Measurements from ENCODE around the gene CCDC192. TPM values are rescaled to one million over a fixed set of nuclear protein-coding genes. Genes with fewer than 3 reads are reported as not detected.

CCDC192 gene
- total RNA-seq, 1 donor from 2014 or later: not detected

DNA sequence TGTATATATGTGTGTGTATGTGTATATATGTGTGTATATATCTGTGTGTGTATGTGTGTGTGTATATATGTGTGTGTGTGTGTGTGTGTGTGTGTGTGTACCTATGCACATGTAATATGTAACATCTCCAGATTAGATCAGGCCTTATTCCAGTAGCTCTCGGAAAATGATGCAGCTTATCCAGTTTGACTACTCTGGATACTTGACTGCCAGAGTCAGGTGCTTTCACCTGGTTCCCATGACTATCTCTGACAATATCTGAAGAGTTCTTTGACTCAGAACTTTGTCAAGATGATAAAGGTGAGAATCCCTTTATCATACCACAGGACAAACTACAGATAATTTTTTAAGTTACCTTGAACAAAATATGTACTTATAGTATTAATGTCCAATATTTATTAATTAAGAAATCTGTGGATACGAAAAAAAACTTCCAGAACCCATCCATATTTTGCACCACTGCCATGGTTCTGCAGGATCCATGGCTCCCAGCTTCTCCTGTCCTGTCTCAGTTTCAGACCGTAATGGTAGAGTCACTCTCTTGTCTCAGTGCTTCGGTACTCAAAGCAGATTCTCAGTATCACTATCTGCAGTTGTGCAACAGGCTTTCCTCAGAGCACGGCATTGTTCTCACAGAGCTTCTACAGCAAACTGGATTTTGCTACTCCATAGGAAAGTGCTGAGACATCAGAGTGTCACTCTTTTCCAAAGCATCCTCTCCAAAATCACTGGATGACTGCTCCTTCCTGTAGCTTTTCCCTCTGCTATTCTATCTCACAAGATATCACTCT is 216.0 kb downstream of the CCDC192 start:
- H3K27ac Mint-ChIP-seq: no peak overlapping the region
- no peaks in the 10 kb centered on the region for H3K27me3 Mint-ChIP-seq (ENCODE audit: low read depth)
- no peak for DNase-seq (ENCODE audit: low spot score)
- no peaks in the 10 kb centered on the region for H3K36me3 Mint-ChIP-seq (ENCODE audit: low read depth)
- intact Hi-C loops (cut with micrococcal nuclease): no loop called here
- H3K4me1 Mint-ChIP-seq (ENCODE audit: low read depth): peaks cover 8% of the 10 kb centered on the region
- no peaks in the 10 kb centered on the region for H3K9me3 Mint-ChIP-seq
- no peak overlapping the region for H3K4me3 Mint-ChIP-seq (ENCODE audit: low read depth)

DNA sequence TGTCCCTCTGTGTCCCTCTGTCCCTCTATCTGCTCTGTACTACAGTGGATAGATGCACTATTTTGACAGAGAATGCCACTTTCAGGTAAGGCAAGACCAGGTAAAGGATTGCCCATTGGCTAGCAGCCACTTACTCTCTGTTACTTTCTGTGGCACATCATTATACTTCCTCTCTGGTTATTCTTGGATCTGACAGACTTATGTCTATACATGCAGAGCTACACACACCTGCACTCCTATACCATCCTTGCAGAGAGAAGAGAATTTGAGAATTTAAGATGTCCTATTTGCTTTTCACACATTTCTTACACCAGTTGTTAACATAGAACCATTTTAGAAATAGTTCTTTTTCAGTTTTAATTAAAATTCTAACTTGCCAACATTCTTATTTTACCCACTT is 216.6 kb downstream of the CCDC192 start:
- no peaks in the 10 kb centered on the region for H3K27me3 Mint-ChIP-seq (ENCODE audit: low read depth)
- DNase-seq (ENCODE audit: low spot score): no peak
- H3K9me3 Mint-ChIP-seq: no peaks in the 10 kb centered on the region
- no peak overlapping the region for H3K27ac Mint-ChIP-seq
- H3K4me3 Mint-ChIP-seq (ENCODE audit: low read depth): no peak overlapping the region
- intact Hi-C loops (cut with micrococcal nuclease): no loop called here
- no peaks in the 10 kb centered on the region for H3K36me3 Mint-ChIP-seq (ENCODE audit: low read depth)
- H3K4me1 Mint-ChIP-seq (ENCODE audit: low read depth): peaks cover 8% of the 10 kb centered on the region

DNA sequence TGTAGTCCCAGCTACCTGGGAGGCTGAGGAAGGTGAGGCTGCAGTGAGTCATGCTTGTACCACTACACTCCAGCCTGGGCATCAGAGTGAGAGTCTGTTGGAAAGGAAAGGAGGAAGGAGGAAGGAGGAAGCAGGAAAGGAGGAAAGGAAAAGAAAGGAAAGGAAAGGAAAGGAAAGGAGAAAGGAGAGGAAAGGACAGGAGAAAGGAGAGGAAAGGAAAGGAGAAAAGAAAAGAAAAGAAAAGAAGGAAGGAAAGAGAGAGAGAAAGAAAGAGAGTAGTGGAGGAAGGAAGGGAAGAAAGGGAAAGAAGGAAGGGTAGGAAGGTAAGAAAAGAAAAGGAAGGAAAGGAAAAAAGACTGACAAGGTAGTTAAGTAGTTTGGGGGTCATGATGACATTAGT is 217.7 kb downstream of the CCDC192 start:
- H3K27ac Mint-ChIP-seq: no peak overlapping the region

DNA sequence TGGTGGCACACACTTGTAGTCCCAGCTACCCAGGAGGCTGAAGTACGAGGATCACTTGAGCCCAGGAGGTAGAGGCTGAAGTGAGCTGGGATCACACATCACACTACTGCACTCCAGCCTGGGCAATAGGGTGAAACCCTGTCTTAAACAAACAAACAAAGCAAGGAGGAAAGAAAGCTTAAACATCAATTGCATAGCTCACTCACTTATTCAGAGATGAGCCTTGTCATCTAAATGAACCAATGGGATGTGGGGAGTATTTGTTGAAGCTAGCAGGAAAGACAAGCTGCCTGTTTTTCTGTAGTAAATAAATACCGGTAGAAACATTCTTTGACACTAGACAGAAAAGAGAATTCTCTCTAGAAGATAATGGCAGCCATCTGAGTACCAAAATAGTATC is 219.4 kb downstream of the CCDC192 start:
- Mint-ChIP-seq H3K4me3 (ENCODE audit: low read depth) (no peak overlapping the region), H3K9me3 (no peaks in the 10 kb centered on the region), H3K27ac (no peak overlapping the region), H3K4me1 (ENCODE audit: low read depth) (no peaks in the 10 kb centered on the region), H3K36me3 (ENCODE audit: low read depth) (no peaks in the 10 kb centered on the region), H3K27me3 (ENCODE audit: low read depth) (no peaks in the 10 kb centered on the region)
- intact Hi-C loops (cut with micrococcal nuclease): no loop called here
- no peak for DNase-seq (ENCODE audit: low spot score)

More for the DNA sequence above, 217.7 kb downstream of the CCDC192 start:
- no peaks in the 10 kb centered on the region for H3K27me3 Mint-ChIP-seq (ENCODE audit: low read depth)
- H3K4me1 Mint-ChIP-seq (ENCODE audit: low read depth): peaks cover 8% of the 10 kb centered on the region
- H3K4me3 Mint-ChIP-seq (ENCODE audit: low read depth): no peak overlapping the region
- intact Hi-C loops (cut with micrococcal nuclease): no loop called here
- H3K9me3 Mint-ChIP-seq: no peaks in the 10 kb centered on the region
- DNase-seq (ENCODE audit: low spot score): no peak
- H3K36me3 Mint-ChIP-seq (ENCODE audit: low read depth): no peaks in the 10 kb centered on the region

DNA sequence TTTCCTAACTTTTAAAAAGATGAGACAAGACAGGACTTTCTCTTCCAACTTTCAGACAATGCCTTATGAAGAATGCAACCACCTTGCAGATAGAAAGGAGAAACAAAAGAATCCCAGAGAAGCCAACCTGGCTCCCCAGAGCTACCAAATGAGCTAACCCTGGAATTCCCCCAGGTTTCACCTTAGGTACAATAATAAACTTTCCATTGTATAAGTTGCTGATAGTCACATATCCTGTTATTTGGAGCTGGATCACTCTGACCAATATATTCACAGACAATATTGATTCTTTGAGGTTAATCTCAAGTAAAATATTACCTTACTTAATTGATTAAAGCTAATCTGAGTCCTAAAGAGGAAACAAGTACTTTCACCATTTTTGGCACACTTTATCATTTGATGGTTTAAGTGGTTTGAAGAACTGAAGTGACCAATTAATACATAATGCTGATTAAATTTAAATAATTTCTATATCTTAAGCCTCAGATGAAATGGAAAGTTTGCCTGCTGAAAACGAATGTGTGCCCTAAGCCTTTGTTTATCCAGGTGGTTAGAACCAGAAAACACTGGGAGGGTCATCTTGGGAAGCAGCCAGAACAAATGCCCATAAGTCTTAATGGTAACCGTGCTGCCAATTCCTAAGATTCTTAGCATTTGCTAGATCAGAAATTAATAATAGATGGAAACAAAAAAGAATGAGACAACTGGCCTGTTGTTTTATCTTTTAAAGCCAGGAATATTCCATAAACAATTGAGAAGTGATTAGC is 220.8 kb downstream of the CCDC192 start:
- DNase-seq (ENCODE audit: low spot score): no peak
- H3K27me3 Mint-ChIP-seq (ENCODE audit: low read depth): no peaks in the 10 kb centered on the region
- no peak overlapping the region for H3K4me3 Mint-ChIP-seq (ENCODE audit: low read depth)
- intact Hi-C loops (cut with micrococcal nuclease): no loop called here
- no peaks in the 10 kb centered on the region for H3K9me3 Mint-ChIP-seq
- H3K36me3 Mint-ChIP-seq (ENCODE audit: low read depth): no peaks in the 10 kb centered on the region
- no peaks in the 10 kb centered on the region for H3K4me1 Mint-ChIP-seq (ENCODE audit: low read depth)
- no peak overlapping the region for H3K27ac Mint-ChIP-seq

DNA sequence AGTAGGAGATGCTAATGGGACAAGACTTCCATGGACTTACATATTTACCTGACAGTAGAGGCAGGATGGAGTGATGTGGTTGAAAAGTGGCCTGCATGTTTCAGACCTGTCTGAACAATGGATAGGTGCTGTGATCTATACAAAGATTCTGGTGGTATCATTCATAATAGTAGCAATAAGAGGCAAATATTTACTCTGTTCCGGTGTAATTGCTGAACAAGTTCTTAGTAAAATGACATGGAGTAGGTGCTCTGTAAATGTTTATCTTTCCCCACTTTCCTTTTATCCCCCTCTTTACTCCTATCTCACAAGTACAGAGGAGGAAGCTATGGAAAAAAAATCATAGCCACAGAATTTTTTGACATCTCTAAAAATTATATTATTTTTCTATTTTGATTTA is 221.4 kb downstream of the CCDC192 start:
- Mint-ChIP-seq H3K4me3 (ENCODE audit: low read depth) (no peak overlapping the region), H3K4me1 (ENCODE audit: low read depth) (no peaks in the 10 kb centered on the region), H3K36me3 (ENCODE audit: low read depth) (no peaks in the 10 kb centered on the region), H3K27ac (no peak overlapping the region), H3K27me3 (ENCODE audit: low read depth) (no peaks in the 10 kb centered on the region), H3K9me3 (no peaks in the 10 kb centered on the region)
- intact Hi-C loops (cut with micrococcal nuclease): no loop called here
- DNase-seq (ENCODE audit: low spot score): no peak

DNA sequence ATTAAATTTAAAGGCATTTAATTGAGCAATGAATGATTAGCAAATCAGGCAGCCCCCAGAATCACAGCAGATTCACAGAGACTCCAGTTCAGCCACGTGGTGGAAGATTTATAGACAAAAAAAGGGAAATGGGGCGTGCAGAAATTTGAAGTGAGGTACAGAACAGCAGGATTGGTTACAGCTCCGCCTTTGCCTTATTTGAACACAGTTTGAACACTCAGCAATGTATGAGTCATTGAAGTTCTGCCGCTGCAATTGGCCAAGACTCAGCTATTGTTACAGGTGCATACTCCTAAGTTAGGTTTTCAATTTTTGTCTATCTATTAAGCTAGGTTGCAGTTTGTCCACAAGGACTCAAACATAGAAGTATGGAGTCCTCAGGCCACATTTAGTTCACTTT is 222.7 kb downstream of the CCDC192 start:
- Mint-ChIP-seq H3K27me3 (ENCODE audit: low read depth) (no peaks in the 10 kb centered on the region), H3K36me3 (ENCODE audit: low read depth) (no peaks in the 10 kb centered on the region), H3K27ac (no peak overlapping the region), H3K4me3 (ENCODE audit: low read depth) (no peak overlapping the region), H3K9me3 (no peaks in the 10 kb centered on the region), H3K4me1 (ENCODE audit: low read depth) (no peaks in the 10 kb centered on the region)
- intact Hi-C loops (cut with micrococcal nuclease): no loop called here
- DNase-seq (ENCODE audit: low spot score): no peak

DNA sequence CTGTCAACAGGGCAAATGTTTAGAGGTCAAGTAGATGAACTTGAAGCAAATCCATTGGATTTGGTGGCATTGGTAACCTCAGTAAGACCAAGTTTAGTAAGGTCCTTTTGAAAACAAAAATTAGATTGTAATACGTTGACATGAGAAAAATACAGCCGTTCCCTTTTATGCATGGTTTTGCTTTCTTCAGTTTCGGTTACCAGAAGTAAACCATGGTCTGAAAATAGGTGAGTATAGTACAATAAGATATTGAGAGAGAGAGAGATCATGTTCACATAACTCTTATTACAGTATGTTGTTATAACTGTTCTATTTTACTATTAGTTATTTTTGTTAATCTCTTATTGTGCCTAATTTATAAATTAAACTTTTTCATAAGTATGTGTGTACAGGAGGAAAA is 223.8 kb downstream of the CCDC192 start:
- Mint-ChIP-seq H3K4me1 (ENCODE audit: low read depth) (no peaks in the 10 kb centered on the region), H3K36me3 (ENCODE audit: low read depth) (no peaks in the 10 kb centered on the region), H3K9me3 (no peaks in the 10 kb centered on the region), H3K4me3 (ENCODE audit: low read depth) (no peak overlapping the region), H3K27me3 (ENCODE audit: low read depth) (no peaks in the 10 kb centered on the region), H3K27ac (no peak overlapping the region)
- intact Hi-C loops (cut with micrococcal nuclease): no loop called here
- no peak for DNase-seq (ENCODE audit: low spot score)

DNA sequence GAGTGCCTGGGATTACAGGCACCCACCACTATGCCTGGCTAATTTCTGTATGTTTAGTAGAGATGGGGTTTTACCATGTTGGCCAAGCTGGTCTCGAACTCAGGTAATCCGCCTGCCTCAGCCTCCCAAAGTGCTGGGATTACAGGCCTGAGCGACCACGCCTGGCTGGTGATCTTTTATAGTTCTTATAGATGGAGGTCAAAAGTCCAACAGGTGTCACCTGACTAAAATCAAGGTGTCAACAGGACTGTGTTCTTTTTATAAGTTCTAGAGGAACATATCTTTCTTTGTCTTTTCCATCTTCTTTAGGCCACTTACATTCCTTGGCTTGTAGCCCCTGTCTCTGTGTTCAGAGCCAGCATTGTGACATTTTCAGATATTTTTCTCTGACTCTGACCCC is 224.9 kb downstream of the CCDC192 start:
- no peak for DNase-seq (ENCODE audit: low spot score)
- intact Hi-C loops (cut with micrococcal nuclease): no loop called here
- H3K4me1 Mint-ChIP-seq (ENCODE audit: low read depth): no peaks in the 10 kb centered on the region

DNA sequence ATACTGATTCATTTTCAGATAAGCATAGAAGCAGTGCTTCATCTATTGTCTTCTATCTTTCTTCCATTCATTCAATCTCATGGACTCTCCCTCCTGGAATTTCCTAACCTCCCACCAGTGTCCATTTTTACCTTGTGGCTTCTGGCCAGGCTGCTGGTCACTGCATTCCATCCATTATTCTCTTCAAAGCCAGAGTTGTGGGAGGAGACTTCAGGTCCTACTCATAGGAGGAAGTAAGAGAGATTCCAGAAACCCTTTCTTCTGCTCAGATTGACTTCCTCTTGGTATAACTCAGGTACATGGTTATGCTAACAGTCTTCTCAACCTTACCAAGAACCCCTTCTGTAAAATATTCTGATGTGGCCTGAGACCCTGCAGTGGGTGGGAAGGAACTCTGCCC is 227.1 kb downstream of the CCDC192 start:
- Mint-ChIP-seq H3K4me1 (ENCODE audit: low read depth) (no peaks in the 10 kb centered on the region), H3K4me3 (ENCODE audit: low read depth) (no peak overlapping the region), H3K27me3 (ENCODE audit: low read depth) (no peaks in the 10 kb centered on the region), H3K9me3 (no peaks in the 10 kb centered on the region), H3K36me3 (ENCODE audit: low read depth) (no peaks in the 10 kb centered on the region), H3K27ac (no peak overlapping the region)
- DNase-seq (ENCODE audit: low spot score): no peak
- intact Hi-C loops (cut with micrococcal nuclease): no loop called here

More for the DNA sequence above, 224.9 kb downstream of the CCDC192 start:
- Mint-ChIP-seq H3K4me3 (ENCODE audit: low read depth) (no peak overlapping the region), H3K9me3 (no peaks in the 10 kb centered on the region), H3K36me3 (ENCODE audit: low read depth) (no peaks in the 10 kb centered on the region), H3K27me3 (ENCODE audit: low read depth) (no peaks in the 10 kb centered on the region), H3K27ac (no peak overlapping the region)

DNA sequence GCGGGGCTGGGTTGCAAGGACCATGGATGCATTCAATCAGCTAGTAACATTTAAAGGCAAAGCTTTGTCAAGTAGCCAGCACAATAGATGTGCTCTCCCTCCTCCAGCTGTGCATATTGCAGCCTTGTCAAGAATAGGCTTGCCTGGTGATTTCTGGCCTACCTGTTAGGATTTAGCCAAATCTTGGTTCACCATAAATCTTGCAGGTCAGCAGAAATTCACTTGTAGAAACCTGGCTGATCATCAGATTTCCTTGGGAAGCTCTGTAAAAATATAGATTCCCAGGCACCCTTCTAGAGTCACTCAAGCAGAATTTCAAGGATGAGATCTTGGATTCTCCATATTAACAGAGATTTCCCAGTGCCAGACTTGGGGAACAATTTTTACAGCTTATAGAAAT is 228.2 kb downstream of the CCDC192 start:
- Mint-ChIP-seq H3K27me3 (ENCODE audit: low read depth) (no peaks in the 10 kb centered on the region), H3K36me3 (ENCODE audit: low read depth) (no peaks in the 10 kb centered on the region), H3K9me3 (no peaks in the 10 kb centered on the region), H3K4me3 (ENCODE audit: low read depth) (no peak overlapping the region), H3K27ac (no peak overlapping the region), H3K4me1 (ENCODE audit: low read depth) (peaks cover 1% of the 10 kb centered on the region)
- DNase-seq (ENCODE audit: low spot score): no peak
- intact Hi-C loops (cut with micrococcal nuclease): no loop called here

DNA sequence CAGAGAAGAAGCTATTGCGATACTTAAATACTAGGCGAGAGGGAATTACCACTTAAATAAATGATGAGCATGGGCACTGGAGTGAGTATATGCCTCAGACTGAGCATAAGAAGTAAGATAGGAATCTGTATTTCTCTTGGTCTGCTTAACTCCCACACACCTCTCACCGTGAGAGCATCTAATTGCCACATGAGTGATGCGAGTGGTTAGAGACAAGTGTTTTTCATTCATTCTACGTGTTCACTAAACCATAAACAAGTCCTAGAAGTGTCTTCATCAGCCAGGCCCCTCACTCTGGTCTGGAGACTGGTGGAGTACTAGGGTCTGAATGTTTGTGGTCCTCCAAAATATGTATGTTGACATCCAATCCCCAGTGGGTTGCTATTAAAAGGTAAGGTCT is 230.2 kb downstream of the CCDC192 start:
- no peaks in the 10 kb centered on the region for H3K27me3 Mint-ChIP-seq (ENCODE audit: low read depth)
- H3K4me3 Mint-ChIP-seq (ENCODE audit: low read depth): no peak overlapping the region
- DNase-seq (ENCODE audit: low spot score): no peak
- no peak overlapping the region for H3K27ac Mint-ChIP-seq
- no peaks in the 10 kb centered on the region for H3K36me3 Mint-ChIP-seq (ENCODE audit: low read depth)
- H3K9me3 Mint-ChIP-seq: no peaks in the 10 kb centered on the region
- H3K4me1 Mint-ChIP-seq (ENCODE audit: low read depth): peaks cover 4% of the 10 kb centered on the region
- intact Hi-C loops (cut with micrococcal nuclease): no loop called here

DNA sequence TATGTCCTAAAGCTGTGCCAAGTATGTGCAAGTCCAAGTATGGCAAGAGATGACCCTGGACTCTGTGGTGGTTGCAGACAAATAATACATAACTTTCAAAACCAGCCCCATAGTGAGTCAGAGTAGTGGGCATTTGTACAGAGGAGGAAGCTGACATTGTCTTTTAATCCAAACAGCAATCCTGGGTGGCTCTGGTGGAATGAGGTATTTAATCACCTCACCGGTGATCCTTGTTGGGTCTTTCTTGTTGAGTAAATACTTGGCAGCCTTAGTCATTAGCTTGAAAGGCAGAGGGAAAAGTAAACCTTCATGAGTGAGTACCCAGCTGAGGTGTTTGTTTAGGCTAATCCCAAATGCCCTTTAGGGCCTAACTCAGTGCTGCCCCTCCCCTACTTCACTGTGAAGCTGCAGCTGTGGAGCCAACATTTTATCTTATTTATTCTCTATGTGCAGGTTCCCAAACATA is 231.6 kb downstream of the CCDC192 start:
- no peak for DNase-seq (ENCODE audit: low spot score)
- no peak overlapping the region for H3K4me3 Mint-ChIP-seq (ENCODE audit: low read depth)
- H3K36me3 Mint-ChIP-seq (ENCODE audit: low read depth): no peaks in the 10 kb centered on the region
- H3K27ac Mint-ChIP-seq: no peak overlapping the region
- H3K4me1 Mint-ChIP-seq (ENCODE audit: low read depth): peaks cover 4% of the 10 kb centered on the region
- H3K9me3 Mint-ChIP-seq: no peaks in the 10 kb centered on the region
- intact Hi-C loops (cut with micrococcal nuclease): no loop called here
- H3K27me3 Mint-ChIP-seq (ENCODE audit: low read depth): no peaks in the 10 kb centered on the region
